Nasal cavity respiratory epithelium epithelial cell of viscerocranial mucosa (primary cell): ENCODE data around the gene RNF32. TPM values are rescaled to one million over a fixed set of nuclear protein-coding genes. Genes with fewer than 3 reads are reported as not detected.

ENCODE experiments used
- total RNA-seq: library from RNA; depleted of rRNA; stranded (reverse); fragments of >200 nt; gene quantifications from 2 replicates; pipeline ENCODE4 v1.2.3, GENCODE V29; 2014

RNF32 gene
- 1.1 and 2.1 TPM in 2 replicates for total RNA-seq

GRCh38 chr7:156640257-156640948, at the start of gene RNF32:
TSS of gene RNF32 (plus strand) at chr7:156640774. CDS start at chr7:156643878, 3,104 bp downstream.

